GM12864 (cell line): ENCODE results near the gene ARF5.

Experiments
- DNase-seq: peaks from one replicate; pipeline ENCODE4 v3.0.0-alpha.2; 2011; ENCODE audit warnings: low read depth
- H3K4me3 ChIP-seq: 2 replicates; pipeline ENCODE4 v1.5.1; 2011; ENCODE audit warnings: mild to moderate bottlenecking, low read depth, low read length, control low read depth
- CTCF ChIP-seq: IDR thresholded peaks from 2 replicates; pipeline ENCODE4 v1.5.1; 2011; ENCODE audit warnings: low read depth, mild to moderate bottlenecking, moderate library complexity, low read length, control low read depth, inconsistent platforms; ENCODE audit errors: missing control alignments

Gene ARF5

GRCh38 chr7:127618775-127619174 lies 30.6 kb downstream of the ARF5 start:
- no peak overlapping the region for H3K4me3 ChIP-seq
- DNase-seq: no peak
- no peak for TF ChIP-seq CTCF

GRCh38 chr7:127619681-127620405 lies 31.6 kb downstream of the ARF5 start:
- TF ChIP-seq CTCF: no peak
- H3K4me3 ChIP-seq: no peak overlapping the region
- no peak for DNase-seq

GRCh38 chr7:127620406-127621233 lies 32.4 kb downstream of the ARF5 start:
- DNase-seq: no peak
- no peak overlapping the region for H3K4me3 ChIP-seq
- TF ChIP-seq CTCF: no peak

GRCh38 chr7:127625331-127625730 lies 37.1 kb downstream of the ARF5 start:
- TF ChIP-seq CTCF: no peak
- no peak for DNase-seq
- H3K4me3 ChIP-seq: no peak overlapping the region

- no peak for DNase-seq
- TF ChIP-seq CTCF: peak; percentile 24
- no peak overlapping the region for H3K4me3 ChIP-seq
Measured at GRCh38 chr7:127628445-127628844, 40.2 kb downstream of the ARF5 start.

GRCh38 chr7:127629268-127629854 lies 41.1 kb downstream of the ARF5 start:
- DNase-seq: no peak
- TF ChIP-seq CTCF: peak; percentile 75
- H3K4me3 ChIP-seq: no peak overlapping the region
